Effector CD4-positive, alpha-beta T cell (primary cell): ENCODE results near the gene PPFIA4.
A peak's percentile ranks its signal among the peaks of the same experiment; 100 is the strongest.
"Not testable (repeated sequence)": the region's sequence is repeated elsewhere in the genome, so short reads cannot be mapped to it uniquely, and the experiment has no call there.

Experiments used
- DNase-seq: peaks from one replicate; pipeline ENCODE4 v3.0.0-alpha.2; 2020
- total RNA-seq: gene quantifications from one replicate; lab custom pipeline; 2026; lab: John Stamatoyannopoulos, UW

Gene PPFIA4
- total RNA-seq, result 2.3 reads per million, percentile 5 among the genes with 10 or more reads in this experiment

DNA sequence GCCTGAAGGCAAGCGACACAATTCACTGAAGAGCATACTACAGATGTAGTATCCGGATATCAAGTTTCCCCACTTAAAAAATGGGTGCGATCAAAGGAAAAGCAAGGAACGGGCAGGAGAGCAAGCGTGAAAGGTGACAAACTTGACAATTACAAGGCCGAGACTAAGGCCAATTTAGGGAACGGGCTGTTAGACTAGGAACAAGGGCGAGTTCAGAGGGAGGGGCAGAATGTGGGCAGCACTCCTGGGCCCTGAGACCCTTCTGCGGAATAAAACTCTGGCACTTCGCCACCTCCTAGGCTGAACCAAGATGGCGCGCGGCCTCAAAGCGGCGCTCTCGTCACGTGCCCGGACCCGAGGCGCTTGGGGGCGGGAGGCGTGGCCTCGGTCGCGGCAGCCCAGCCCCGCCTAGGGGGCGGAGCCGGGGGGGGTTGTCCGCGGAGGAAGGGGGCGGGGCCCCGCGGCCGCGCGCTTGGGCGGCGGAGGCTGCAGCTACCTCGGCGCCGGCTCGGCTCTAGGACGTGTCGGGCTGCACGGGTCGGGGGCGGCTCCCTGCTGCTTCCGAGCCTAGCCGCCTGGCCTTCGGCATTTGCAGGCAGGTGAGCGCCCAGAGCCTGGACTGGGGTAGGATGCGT, at the start of gene PPFIA4:
TSS of gene PPFIA4 (plus strand) at position 461 of the 635 bp plus-strand sequence. CDS start 12,518 bp downstream, outside the sequence.
- DNase-seq, result peak; percentile 77

DNA sequence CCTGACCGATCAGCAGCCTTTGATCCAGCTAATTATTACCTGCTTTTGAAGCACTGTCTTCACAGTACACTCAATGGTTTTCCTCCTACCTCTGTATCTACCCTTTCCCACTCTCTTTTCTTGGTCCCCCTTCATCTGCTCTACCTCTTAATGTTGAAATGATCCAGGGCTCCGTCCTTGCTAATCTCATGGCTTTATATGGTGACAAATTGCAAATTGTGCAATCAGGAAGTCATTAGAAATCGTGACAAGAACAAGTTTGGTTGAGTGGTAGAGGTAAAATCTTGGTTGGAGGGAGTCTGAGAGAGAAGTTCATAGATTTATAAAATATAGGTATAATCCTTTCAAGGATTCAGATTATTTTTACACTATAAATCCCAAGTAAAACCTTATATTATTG, 49.7 kb upstream of the PPFIA4 start:
- no peak for DNase-seq

DNA sequence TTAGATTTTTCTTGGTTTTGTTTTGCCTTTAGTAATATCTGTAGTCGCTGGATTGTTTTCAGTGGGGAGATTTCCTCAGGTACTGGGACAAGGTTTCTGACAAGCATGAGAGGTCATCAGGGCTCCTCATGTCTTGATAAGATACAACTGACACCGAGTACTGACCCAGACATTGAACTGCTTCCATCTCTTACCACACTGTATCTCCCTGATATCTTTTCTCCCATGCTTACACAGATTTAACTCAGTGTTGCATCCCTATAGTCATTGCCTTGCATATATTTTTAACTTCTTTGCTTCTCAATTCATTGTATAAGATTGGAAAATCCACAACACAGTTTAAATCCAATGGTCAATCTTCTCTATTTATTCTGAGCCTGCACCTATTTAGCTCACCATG, 46.8 kb upstream of the PPFIA4 start:
- DNase-seq, result no peak

DNA sequence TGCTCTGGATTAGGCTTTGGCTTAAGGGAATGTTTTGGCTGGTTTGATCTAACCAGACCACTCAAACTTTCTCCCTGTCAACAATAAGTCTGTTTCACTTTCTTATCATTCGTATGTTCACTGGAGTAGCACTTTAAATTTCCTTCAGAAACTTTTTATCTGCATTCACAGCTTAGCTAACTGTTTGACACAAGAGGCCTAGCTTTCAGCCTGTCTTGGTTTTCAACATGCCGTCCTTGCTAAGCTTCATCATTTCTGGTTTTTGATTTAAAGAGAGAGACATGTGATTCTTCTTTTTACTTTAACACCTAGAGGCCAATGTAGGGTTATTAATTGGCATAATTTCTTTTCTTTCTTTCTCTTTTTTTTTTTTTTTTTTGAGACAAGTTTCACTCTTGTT, 44.4 kb upstream of the PPFIA4 start:
- no peak for DNase-seq

DNA sequence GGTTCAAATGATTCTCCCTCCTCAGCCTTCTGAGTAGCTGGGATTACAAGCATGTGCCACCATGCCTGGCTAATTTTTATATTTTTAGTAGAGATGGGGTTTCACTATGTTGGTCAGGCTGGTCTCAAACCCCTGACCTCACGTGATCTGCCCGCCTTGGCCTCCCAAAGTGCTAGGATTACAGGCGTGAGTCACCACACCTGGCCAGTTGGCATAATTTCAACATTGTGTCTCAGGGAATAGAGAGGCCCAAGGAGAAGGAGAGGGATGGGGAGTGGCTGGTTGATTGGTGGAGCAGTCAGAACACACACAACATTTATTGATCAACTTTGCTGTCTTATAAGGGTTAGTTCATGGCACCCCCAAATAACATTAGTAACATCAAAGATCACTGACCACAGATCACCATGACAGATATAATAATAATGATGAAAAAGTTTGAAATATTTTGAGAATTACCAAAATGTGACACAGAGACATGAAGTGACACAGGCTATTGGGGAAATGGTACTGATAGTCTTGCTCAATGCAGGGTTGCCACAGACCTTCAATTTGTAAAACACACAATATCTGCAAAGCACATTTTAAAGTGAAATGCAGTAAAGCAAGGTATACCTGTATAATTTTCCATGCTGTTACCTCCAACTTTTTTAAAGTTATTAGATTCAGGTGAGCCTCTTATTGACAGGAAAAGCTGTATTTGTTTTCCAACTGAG, 43.4 kb upstream of the PPFIA4 start:
- DNase-seq, result no peak

DNA sequence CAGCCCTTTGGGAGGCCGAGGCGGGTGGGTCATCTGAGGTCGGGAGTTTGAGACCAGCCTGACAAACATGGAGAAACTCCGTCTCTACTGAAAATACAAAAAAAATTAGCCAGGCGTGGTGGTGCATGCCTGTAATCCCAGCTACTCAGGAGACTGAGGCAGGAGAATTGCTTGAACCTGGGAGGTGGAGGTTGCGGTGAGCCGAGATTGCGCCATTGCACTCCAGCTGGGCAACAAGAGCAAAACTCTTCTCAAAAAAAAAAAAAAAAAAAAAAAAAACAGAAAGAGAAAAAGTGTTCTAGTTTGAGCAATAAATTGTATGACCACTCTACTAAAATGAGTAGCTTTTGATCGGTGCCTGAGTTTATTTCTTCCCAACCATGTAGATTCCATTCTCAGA, 40.2 kb upstream of the PPFIA4 start:
- not testable (repeated sequence) for DNase-seq

DNA sequence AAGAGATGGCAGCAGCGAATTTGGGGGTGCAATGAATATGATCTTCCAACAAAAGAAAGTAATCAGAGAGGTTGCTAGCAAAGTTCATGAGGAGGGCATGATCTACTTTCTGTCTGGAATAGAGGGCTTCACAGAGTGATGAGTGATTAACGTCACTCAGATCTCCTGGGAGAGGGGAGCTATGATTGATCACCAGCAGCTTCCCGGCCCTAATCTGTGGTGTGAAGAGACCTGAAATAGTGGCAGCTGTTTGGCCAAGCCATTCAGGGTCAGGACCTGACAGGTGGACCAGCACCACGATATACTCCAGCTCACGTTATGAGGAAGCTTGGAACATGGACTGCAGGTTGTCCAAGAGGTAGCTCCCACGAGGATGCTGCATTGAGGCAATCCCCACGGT, 39.0 kb upstream of the PPFIA4 start:
- no peak for DNase-seq

DNA sequence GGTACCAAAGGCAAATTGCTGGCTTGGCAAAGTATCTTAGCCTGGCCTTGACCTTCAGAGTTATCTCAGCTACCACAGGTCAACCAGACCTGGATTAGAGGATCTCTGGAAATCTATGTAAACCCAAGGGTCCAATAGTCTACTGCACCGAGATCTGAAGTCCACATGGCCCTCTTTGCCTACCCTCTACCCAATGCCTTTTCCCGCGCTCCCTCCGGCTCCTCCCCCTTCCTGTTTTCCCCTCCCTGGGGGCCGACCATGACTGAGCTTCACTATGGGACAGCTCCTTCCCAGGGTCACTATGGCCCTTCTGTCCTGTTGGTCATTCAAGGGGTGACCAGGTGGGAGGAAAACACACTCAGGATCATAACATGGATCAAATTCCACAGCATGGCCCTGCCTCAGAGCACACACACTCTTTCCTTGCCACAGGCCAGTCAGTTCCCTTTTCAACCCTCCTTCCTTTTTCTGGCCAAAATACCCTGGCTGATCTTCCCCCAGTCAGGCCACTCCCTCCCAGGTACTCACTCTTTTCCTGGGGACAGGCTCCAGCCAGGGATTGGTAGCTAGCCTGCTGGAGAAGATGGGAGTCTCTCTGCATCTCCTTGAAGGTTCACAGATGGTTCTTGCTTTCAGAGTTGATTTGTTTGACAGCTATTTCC, 38.2 kb upstream of the PPFIA4 start:
- no peak for DNase-seq

DNA sequence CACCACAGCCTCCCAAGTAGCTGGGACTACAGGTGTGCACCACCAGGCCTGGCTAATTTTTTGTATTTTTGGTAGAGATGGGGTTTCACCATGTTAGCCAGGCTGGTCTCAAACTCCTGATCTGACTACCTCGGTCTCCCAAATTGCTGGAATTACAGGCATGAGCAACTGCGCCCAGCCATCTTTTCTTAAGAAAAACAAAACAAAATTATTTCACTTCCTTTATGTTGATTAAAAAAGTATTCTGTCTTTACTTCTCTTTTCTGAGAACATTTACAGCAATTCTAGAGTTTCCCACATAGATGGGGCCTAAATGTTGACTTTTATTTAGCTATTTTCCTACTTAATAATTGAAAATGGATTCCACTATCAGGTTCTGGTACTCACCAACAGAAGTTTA, 36.4 kb upstream of the PPFIA4 start:
- no peak for DNase-seq

DNA sequence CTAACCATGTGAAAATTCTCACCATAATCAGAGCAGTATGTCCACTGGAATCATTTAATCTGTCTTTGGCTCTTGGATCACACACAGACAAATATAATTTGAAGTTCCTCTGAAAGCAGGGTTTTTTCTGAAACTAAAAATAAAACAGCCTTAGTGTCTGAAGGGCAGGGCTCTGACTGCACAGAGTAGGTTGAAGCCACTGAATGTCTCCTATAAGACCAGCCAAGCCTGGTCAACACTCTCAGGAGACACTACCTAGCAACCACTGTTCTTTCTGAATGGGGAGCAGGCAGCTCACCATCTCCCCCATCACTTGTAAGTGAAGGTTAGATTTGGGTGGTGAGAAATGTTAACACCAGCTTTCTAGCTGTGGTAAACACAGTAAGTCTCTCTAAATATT, 35.2 kb upstream of the PPFIA4 start:
- no peak for DNase-seq

DNA sequence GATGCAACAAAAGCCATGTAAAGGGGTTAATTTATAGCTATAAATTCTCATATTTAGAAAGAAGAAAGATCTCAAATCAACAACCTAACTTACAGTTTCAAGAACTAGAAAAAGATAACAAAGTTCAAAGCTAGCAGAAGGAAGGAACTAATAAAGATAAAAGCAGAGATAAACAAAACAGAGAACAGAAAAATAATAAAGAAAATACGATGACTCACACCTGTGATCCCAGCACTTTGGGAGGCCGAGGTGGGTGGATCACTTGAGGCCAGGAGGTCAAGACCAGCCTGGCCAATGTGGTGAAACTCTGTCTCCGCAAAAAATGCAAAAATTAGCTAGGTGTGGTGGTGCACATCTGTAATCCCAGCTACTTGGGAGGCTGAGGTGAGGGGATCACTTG, 31.5 kb upstream of the PPFIA4 start:
- DNase-seq, result no peak

DNA sequence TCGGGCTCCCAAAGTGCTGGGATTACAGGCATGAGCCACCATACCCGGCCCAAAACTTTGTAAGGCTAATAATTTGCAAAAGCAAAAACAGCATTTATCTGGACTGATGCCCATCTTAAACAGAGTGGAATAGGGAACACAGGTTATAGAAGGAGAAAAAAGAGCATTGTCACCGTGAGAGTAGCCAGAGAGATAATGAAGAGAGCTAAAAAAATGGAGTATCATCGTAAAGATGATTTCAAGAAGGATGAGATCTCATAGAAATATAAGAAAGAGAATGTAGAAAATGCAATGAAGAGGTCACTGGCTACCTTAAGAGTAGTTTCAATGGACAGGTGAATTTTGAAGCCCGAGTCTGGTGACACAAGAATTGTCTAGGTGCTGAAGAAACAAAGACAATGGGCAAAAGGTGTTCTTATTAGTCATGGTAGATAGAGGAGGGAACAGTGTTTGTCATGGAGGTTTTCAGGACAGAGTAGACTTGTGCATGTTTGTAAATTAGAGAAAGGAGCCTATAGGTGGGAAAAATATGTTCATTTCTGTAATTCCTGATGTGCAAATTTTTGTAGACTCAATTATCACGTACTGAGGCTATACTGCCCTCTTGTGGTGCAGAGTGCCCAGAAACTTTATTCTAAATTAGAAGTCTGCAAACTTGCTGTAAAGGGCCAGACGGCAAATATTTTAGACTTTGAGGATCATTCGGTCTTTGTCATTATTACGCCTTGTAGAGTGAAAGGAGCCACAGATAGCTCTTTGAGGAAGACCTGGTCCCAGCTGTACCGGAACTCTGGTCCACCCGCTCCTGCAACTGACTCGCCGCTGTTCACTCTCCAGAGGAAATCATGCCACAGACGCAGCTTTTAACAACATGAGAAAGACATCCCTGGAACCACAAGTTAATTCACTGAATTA, 27.2 kb upstream of the PPFIA4 start:
- DNase-seq, result peak; percentile 68

DNA sequence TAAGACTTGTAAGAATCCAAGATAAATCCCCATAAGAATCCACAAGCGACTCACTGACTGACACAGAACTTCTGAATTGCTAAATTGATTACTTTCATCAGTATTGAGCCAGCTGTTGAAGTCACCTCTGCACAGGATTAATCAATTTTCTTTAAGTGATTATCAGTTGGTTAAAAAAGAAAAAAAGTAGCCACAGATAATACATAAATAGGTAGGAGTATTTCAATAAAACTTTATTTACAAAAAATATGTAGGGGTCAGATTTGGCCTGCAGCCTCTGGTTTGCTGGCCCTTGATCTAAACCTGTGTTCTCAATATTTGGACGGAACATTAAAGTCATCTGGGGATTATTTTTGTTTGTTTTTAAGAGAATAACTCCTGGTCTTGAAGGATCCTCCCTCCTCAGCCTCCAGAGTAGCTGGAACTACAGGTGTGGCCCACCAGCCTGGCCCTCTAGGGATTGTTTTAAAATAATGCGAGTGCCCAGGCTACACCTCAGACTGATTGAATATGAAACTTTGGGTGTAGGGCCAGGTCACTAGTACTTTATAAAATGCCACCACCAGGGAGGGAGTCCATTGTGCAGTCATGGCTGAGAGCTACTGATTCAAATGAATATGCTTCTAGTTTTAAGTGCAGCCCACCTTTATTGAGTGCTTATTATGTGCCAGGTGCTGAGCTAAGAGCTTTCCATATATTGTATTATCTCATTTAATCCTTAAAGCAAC, 25.9 kb upstream of the PPFIA4 start:
- DNase-seq, result no peak

DNA sequence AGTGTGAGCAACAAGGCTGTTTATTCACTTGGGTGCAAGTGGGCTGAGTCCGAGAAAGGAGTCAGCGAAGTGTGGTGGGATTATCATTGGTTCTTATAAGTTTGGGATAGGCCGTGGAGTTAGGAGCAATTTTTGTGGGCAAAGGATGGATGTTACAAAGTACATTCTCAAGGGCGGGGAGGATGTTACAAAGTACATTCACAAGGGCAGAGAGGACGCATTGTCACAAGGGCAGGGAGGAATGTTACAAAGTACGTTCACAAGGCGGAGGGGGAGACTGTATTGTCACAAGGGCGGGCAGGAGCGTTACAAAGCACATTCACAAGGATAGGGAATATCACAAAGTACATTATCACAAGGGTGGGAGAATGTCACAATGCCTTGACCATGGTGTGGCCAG, 24.3 kb upstream of the PPFIA4 start:
- DNase-seq, result no peak

DNA sequence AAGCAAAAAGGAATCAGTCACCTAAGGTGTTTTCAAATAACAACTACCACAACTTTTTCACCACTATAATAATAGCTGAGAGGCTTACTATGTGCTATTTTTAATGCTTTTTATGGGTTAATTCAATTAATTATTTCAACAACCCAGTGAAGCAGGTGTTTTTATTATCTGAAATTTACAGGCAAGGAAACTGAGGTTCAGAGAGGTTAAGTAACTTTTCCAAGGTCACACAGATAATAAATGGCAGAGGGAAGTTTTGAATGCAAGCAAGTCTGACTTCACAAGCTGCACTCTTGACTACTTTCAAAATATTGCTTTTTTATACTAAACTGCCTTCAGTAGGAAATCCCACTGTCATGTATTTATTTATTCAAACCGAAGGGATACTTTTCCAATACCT, 23.3 kb upstream of the PPFIA4 start:
- no peak for DNase-seq

DNA sequence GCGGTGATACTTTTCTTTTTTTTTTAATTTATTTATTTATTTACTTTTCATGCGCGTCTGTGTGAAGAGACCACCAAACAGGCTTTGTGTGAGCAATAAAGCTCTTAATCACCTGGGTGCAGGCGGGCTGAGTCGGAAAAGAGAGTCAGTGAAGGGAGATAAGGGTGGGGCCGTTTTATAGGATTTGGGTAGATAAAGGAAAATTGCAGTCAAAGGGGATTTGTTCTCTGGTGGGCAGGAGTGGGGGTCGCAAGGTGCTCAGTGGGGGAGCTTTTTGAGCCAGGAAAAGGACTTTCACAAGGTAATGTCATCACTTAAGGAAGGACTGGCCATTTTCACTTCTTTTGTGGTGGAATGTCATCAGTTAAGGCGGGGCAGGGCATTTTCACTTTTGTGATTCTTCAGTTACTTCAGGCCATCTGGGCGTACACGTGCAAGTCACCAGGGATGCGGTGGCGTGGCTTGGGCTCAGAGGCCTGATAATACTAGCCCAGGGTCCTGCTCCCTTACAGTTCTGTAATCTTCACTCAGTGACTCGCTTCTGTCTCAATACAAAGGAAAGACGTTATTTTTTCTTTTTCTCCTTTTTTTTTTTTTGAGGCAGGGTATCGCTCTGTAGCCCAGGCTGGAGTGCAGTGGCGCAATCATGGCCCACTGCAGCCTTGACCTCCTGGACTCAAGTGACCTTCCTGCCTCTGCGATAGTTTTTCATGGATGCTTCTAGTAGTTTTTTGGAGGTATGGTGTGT, 20.7 kb upstream of the PPFIA4 start:
- DNase-seq, result not testable (repeated sequence)

DNA sequence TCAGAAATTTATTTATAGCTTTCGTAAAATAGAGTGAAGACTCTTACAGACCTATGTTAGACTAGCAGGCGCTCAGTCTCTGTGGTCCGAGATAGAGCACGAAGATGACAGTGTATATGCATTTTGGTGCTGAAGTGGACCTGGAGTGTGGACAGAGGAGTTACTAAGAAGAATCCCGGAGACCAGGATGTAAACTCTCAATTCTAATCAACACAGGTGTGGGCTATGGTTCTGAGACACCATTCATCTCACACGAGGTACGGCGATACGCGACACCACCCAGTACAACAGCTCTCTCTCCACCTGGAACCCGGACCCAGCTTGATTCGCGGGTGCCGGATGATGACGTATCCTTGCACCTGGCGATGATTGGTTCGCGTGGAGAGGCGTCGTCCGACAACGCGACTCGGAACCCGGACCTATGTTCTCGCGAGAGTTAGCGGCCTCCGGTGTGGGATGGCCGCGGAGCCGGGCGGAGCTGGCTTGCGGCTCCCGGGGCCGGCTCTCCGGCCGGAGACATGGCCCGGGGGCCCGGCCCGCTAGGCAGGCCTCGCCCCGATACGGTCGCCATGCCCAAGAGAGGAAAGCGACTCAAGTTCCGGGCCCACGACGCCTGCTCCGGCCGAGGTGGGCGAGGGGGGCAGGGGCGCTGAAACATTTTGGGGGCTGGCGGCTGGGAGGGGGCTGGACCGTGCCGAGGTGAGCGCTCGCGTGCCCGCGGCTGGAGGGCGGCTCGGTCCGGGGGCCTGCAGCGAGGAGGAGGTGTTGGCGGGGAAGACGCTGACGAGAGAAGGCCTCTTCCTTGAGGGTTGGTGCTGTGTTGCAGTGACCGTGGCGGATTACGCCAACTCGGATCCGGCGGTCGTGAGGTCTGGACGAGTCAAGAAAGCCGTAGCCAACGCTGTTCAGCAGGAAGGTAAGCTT, 19.1 kb upstream of the PPFIA4 start, which contains the start of gene TMEM183A:
TSS of gene TMEM183A (plus strand) at position 427 of the 924 bp plus-strand sequence. CDS start at position 519, 92 bp downstream.
- DNase-seq, result peak; percentile 95

DNA sequence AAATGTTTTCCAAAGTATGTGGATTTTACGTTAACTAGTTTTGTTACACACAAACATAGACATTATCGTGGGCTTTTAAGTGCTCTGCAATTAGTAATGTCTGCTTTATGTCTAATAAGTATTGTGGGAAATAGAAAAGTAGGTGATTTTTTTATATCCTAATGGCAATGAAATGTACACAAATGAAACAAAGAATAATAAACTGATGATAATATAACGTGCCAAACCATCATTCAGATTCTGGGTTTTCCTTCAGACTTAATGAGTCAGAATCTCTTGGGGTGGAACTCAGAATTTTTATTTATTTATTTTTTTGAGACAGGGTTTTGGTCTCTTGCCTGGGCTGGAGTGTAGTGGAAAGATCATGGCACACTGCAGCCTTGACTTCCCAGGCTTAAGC, 17.1 kb upstream of the PPFIA4 start:
- DNase-seq, result no peak

DNA sequence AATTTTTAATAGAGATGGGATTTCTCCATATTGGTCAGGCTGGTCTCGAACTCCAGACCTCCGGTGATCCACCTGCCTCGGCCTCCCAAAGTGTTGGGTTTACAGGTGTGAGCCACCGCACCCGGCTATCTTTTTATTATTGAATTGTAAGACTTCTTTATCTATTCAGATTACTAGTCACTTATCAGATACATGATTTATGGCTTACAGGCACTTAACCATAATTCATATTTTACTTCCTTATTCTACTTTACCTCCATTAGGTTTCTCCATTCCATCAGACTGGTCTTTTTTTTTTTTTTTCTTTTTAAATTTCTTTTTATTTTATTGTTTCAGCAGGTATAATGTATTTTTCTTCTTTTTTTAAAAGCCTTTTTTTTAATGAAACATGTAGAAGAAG, 14.7 kb upstream of the PPFIA4 start:
- no peak for DNase-seq

DNA sequence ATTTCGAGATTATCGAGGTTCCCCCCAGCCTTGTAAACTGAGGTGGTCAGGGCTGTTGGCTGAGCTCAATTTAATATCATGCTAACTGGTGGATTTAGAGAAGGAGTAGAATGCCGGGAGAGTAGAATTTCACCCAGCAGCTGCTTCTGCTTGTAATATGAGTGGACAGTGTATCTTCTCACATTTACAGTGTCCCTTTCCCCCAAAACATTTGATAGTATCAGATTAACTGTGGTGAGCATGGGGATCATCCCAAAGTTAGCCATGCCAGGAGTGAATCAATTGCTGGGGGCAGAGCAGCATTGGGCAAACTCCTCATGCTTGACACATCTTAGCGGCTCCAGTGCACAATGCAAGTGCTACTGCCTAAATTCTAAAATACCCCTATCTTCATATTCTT, 9.2 kb upstream of the PPFIA4 start:
- no peak for DNase-seq
